ENCODE measurements around the gene NFIX.

NFIX gene

GRCh38 chr19:12990853-12991252, 4.4 kb upstream of the NFIX start:
- DNase-seq: no peak

- DNase-seq: no peak
Observed at GRCh38 chr19:12991296-12991695, 4.0 kb upstream of the NFIX start.

- DNase-seq: no peak
Observed at GRCh38 chr19:12992729-12993128, 2.5 kb upstream of the NFIX start.

GRCh38 chr19:12993562-12993961, 1.7 kb upstream of the NFIX start:
- DNase-seq: no peak

GRCh38 chr19:12995596-12996405, 526 bp downstream of the NFIX start:
- no peak for DNase-seq

GRCh38 chr19:12996406-12997094, 1.3 kb downstream of the NFIX start:
- no peak for DNase-seq

- peak; percentile 45 for DNase-seq
Observed at GRCh38 chr19:12997179-12997966, 2.1 kb downstream of the NFIX start.

- DNase-seq: peak; percentile 86
Observed at GRCh38 chr19:12997967-12998940, 3.0 kb downstream of the NFIX start.

GRCh38 chr19:13001166-13001501, 5.9 kb downstream of the NFIX start:
- no peak for DNase-seq

- DNase-seq: no peak
Observed at GRCh38 chr19:13001502-13002165, 6.4 kb downstream of the NFIX start.

GRCh38 chr19:13002166-13002898, 7.1 kb downstream of the NFIX start:
- DNase-seq: peak; percentile 93

- DNase-seq: no peak
Observed at GRCh38 chr19:13003081-13003480, 7.8 kb downstream of the NFIX start.

- DNase-seq: no peak
Observed at GRCh38 chr19:13004273-13004672, 9.0 kb downstream of the NFIX start.

GRCh38 chr19:13005253-13005652, 10.0 kb downstream of the NFIX start:
- DNase-seq: no peak

GRCh38 chr19:13005861-13006370, 10.6 kb downstream of the NFIX start:
- no peak for DNase-seq

- no peak for DNase-seq
Observed at GRCh38 chr19:13006431-13007281, 11.4 kb downstream of the NFIX start.

- DNase-seq: no peak
Observed at GRCh38 chr19:13007292-13008045, 12.2 kb downstream of the NFIX start.

- no peak for DNase-seq
Observed at GRCh38 chr19:13008926-13009787, 13.9 kb downstream of the NFIX start.
